Esophagus squamous epithelium (tissue), 4 donors: ENCODE data around the gene CCDC70. TPM values are rescaled to one million over a fixed set of nuclear protein-coding genes. Genes with fewer than 3 reads are reported as not detected.

Source experiments
- total RNA-seq, 4 donors: library from RNA; depleted of rRNA; stranded (reverse); fragments of >200 nt; gene quantifications; one replicate each; pipeline ENCODE4 v1.1.0, GENCODE V29; 2016

CCDC70 gene
- total RNA-seq, 4 donors from 2014 or later = not detected

Other genes with a start within 250 kb of the CCDC70 start
- 10 to 100 TPM in 1 of 4 donors, 1 to 10 TPM in 3; 4.7 to 11.3 (median 7.9) TPM for gene DHRS12, start 57.8 kb upstream of the CCDC70 start, total RNA-seq
- gene TMEM272, start 16.8 kb upstream of the CCDC70 start, total RNA-seq = not detected
- 1 to 10 TPM in 3 of 4 donors, under 1 TPM in 1; 0.99 to 3.6 (median 2.6) TPM for gene ATP7B, start 149.5 kb downstream of the CCDC70 start, total RNA-seq
- gene ALG11, start 150.4 kb downstream of the CCDC70 start, total RNA-seq = 10 to 100 TPM; 10.7 to 21.2 (median 14.4) TPM
- 10 to 100 TPM in 1 of 4 donors, 1 to 10 TPM in 3; 6.3 to 11.8 (median 8.5) TPM for gene UTP14C, start 162.7 kb downstream of the CCDC70 start, total RNA-seq